Gastrocnemius medialis (tissue), 4 donors: ENCODE results near the gene ZNF549.

Experiments used
- POLR2A ChIP-seq, 2 donors: fragments of 450-650 bp; IDR thresholded peaks; one replicate each; pipeline ENCODE4 v1.6.1; 2017; ENCODE audit warnings: antibody characterized with exemption in 2 of 2, mild to moderate bottlenecking in 2 of 2, moderate library complexity in 2 of 2
- TF ChIP-seq, protein P1 (sequence below), 5 experiments: fragments of 450-650 bp in 3 of 5; fragments of 200-600 bp in 2 of 5; sonication (generic) in 2 of 5; IDR thresholded peaks in 4 of 5; conservative IDR thresholded peaks in 1 of 5; 1 replicate in 4 of 5; 2 replicates in 1 of 5; pipeline ENCODE4 v1.5.1; 2016 to 2019; ENCODE audit warnings: antibody characterized with exemption in 5 of 5, mild to moderate bottlenecking in 3 of 5, moderate library complexity in 3 of 5

DNA sequence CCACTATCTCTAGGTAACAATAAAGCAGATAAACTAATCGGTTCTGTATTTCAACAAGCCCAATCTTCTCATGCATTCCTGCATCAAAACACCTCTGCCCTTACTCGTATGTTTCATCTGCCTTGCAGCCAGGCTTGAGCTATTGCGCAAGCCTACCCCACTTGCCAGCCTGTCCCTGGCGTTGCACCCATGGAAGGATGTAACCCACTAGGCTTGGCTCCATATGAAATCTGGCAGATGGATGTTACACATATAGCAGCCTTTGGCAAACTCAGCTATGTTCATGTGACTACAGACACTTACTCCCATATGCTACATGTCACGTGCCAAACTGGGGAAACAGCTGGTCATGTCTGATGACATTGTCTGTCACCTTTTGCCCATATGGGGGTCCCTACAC is 11.9 kb upstream of the ZNF549 start:
- TF ChIP-seq, protein P1, sequence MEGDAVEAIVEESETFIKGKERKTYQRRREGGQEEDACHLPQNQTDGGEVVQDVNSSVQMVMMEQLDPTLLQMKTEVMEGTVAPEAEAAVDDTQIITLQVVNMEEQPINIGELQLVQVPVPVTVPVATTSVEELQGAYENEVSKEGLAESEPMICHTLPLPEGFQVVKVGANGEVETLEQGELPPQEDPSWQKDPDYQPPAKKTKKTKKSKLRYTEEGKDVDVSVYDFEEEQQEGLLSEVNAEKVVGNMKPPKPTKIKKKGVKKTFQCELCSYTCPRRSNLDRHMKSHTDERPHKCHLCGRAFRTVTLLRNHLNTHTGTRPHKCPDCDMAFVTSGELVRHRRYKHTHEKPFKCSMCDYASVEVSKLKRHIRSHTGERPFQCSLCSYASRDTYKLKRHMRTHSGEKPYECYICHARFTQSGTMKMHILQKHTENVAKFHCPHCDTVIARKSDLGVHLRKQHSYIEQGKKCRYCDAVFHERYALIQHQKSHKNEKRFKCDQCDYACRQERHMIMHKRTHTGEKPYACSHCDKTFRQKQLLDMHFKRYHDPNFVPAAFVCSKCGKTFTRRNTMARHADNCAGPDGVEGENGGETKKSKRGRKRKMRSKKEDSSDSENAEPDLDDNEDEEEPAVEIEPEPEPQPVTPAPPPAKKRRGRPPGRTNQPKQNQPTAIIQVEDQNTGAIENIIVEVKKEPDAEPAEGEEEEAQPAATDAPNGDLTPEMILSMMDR (IDR thresholded peaks at IDR 0.05 in 4 of 5, conservative IDR thresholded peaks at IDR 0.05 in 1 of 5) = no peak
- no peak for TF ChIP-seq POLR2A (IDR thresholded peaks at IDR 0.05)
